ENCODE results near the gene CALCOCO1. TPM values are rescaled to one million over a fixed set of nuclear protein-coding genes. Genes with fewer than 3 reads are reported as not detected.
A peak's percentile ranks its signal among the peaks of the same experiment; 100 is the strongest.

The CALCOCO1 gene
- total and polyA plus RNA-seq, 4 donors: 65.5 to 223 (median 75.9) TPM

GRCh38 chr12:53750812-53751335, 23.6 kb upstream of the CALCOCO1 start:
- H3K9ac ChIP-seq (ENCODE audit: insufficient read depth in 1 of 2, low read length in 2 of 2): no peak overlapping the region
- H3K27ac ChIP-seq (ENCODE audit: low read depth in 1 of 2, low read length in 1 of 2): no peak overlapping the region
- H3K9me3 ChIP-seq (ENCODE audit: control insufficient read depth in 4 of 4, insufficient read depth in 3 of 4, low read length in 3 of 4): no peaks in the 10 kb centered on the region
- DNase-seq: peak in 2 of 3 donors; percentile 31 to 63
- peaks cover 0 to 20% (median 5%) of the 10 kb centered on the region in 5 donors for H3K4me1 ChIP-seq (ENCODE audit: control insufficient read depth in 5 of 5, insufficient read depth in 5 of 5, low read length in 5 of 5)
- no peak for TF ChIP-seq CTCF (IDR thresholded peaks at IDR 0.05; ENCODE audit: control extremely low read depth, extremely low read depth)
- H3K36me3 ChIP-seq (ENCODE audit: control insufficient read depth in 4 of 4, insufficient read depth in 4 of 4, low read length in 4 of 4): no peaks in the 10 kb centered on the region
- H3K4me3 ChIP-seq: no peak overlapping the region
- H3K27me3 ChIP-seq (ENCODE audit: control insufficient read depth in 3 of 3, insufficient read depth in 3 of 3, low read length in 2 of 3): peaks cover 0 to 88% (median 71%) of the 10 kb centered on the region in 3 donors
- ATAC-seq (ENCODE audit: insufficient read depth, low FRiP score): no peak
- 2 to 6% methylated on average over 32 to 36 of the region's 36 CpGs for WGBS, 2 donors

GRCh38 chr12:53749986-53750811, 22.9 kb upstream of the CALCOCO1 start:
- no peak overlapping the region for H3K4me3 ChIP-seq
- H3K27ac ChIP-seq (ENCODE audit: low read depth in 1 of 2, low read length in 1 of 2): no peak overlapping the region
- no peak for ATAC-seq (ENCODE audit: insufficient read depth, low FRiP score)
- H3K9me3 ChIP-seq (ENCODE audit: control insufficient read depth in 4 of 4, insufficient read depth in 3 of 4, low read length in 3 of 4): no peaks in the 10 kb centered on the region
- no peak overlapping the region for H3K9ac ChIP-seq (ENCODE audit: insufficient read depth in 1 of 2, low read length in 2 of 2)
- WGBS, 2 donors: 53 to 58% methylated on average over 10 of the region's 10 CpGs
- peaks cover 0 to 86% (median 71%) of the 10 kb centered on the region in 3 donors for H3K27me3 ChIP-seq (ENCODE audit: control insufficient read depth in 3 of 3, insufficient read depth in 3 of 3, low read length in 2 of 3)
- TF ChIP-seq CTCF (IDR thresholded peaks at IDR 0.05; ENCODE audit: control extremely low read depth, extremely low read depth): no peak
- peaks cover 0 to 14% (median 5%) of the 10 kb centered on the region in 5 donors for H3K4me1 ChIP-seq (ENCODE audit: control insufficient read depth in 5 of 5, insufficient read depth in 5 of 5, low read length in 5 of 5)
- no peak for DNase-seq
- H3K36me3 ChIP-seq (ENCODE audit: control insufficient read depth in 4 of 4, insufficient read depth in 4 of 4, low read length in 4 of 4): no peaks in the 10 kb centered on the region

- WGBS, 2 donors: 35 to 43% methylated on average over 20 to 22 of the region's 22 CpGs
- no peak for ATAC-seq (ENCODE audit: insufficient read depth, low FRiP score)
- DNase-seq: no peak
Observed at GRCh38 chr12:53748072-53748840, 21.0 kb upstream of the CALCOCO1 start.

More at GRCh38 chr12:53748072-53748840, 21.0 kb upstream of the CALCOCO1 start:
- peaks cover 0 to 70% (median 62%) of the 10 kb centered on the region in 3 donors for H3K27me3 ChIP-seq (ENCODE audit: control insufficient read depth in 3 of 3, insufficient read depth in 3 of 3, low read length in 2 of 3)
- H3K4me1 ChIP-seq (ENCODE audit: control insufficient read depth in 5 of 5, insufficient read depth in 5 of 5, low read length in 5 of 5): peaks cover 0 to 8% (median 5%) of the 10 kb centered on the region in 5 donors
- no peak overlapping the region for H3K27ac ChIP-seq (ENCODE audit: low read depth in 1 of 2, low read length in 1 of 2)
- no peaks in the 10 kb centered on the region for H3K36me3 ChIP-seq (ENCODE audit: control insufficient read depth in 4 of 4, insufficient read depth in 4 of 4, low read length in 4 of 4)
- H3K4me3 ChIP-seq: no peak overlapping the region
- H3K9ac ChIP-seq (ENCODE audit: insufficient read depth in 1 of 2, low read length in 2 of 2): no peak overlapping the region
- H3K9me3 ChIP-seq (ENCODE audit: control insufficient read depth in 4 of 4, insufficient read depth in 3 of 4, low read length in 3 of 4): no peaks in the 10 kb centered on the region
- TF ChIP-seq CTCF (IDR thresholded peaks at IDR 0.05; ENCODE audit: control extremely low read depth, extremely low read depth): no peak
